ENCODE measurements around the gene CENPX. TPM values are rescaled to one million over a fixed set of nuclear protein-coding genes. Genes with fewer than 3 reads are reported as not detected.

Gene CENPX
- total and polyA plus RNA-seq, 2 of the 13 experiments (the other 11 are each of a cell fraction or from before 2014, with no cell fraction given) = 92.7 to 170 TPM

DNA sequence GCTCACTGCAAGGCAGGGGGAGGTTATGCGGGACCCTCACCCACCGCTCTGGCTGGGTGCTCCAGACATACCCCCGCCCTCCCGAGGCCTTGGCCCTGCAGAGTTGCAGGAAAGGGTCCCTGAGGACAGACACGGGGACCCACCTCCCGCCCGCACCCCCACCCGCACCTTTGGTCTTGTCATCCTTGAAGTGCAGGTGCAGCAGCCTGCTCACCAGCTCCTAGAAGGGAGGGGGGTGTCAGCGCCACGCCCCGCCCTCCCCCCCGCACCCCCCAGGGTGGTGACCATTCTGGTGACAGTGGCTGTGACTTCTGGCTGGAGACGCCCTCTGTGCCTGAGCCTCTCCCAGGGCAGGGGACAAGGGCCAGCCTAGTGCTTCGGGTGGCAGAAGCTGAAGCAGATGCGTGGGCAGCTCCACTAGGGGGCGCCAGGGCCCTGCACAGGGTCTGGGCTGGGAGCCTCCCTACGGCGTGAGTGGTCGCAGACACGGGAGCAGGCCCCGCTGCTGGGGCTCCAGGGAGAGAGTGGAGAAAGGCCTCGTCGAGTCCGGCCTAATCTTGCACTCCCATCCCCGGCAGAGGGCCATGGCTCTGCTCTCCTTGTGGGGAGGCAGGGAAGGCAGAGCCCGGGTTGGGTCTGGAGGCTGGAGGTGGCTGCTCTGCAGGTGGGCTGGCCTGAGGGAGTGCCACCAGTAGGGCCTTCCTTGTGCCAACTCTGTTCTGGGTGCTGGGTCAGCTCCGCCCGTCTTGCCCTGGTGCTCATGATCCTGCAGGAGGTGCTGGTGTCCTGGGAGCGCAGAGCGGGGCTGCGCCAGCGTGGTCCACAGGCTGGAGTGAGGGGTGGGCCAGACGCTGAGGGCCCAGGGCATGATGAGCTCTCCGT is 2.7 kb downstream of the CENPX start (continued):
- TF ChIP-seq, protein P1, sequence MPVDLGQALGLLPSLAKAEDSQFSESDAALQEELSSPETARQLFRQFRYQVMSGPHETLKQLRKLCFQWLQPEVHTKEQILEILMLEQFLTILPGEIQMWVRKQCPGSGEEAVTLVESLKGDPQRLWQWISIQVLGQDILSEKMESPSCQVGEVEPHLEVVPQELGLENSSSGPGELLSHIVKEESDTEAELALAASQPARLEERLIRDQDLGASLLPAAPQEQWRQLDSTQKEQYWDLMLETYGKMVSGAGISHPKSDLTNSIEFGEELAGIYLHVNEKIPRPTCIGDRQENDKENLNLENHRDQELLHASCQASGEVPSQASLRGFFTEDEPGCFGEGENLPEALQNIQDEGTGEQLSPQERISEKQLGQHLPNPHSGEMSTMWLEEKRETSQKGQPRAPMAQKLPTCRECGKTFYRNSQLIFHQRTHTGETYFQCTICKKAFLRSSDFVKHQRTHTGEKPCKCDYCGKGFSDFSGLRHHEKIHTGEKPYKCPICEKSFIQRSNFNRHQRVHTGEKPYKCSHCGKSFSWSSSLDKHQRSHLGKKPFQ (CRISPR knock-in tag; IDR thresholded peaks at IDR 0.05; ENCODE audit: insufficient replicate concordance) = no peak
- TF ChIP-seq, protein P2, sequence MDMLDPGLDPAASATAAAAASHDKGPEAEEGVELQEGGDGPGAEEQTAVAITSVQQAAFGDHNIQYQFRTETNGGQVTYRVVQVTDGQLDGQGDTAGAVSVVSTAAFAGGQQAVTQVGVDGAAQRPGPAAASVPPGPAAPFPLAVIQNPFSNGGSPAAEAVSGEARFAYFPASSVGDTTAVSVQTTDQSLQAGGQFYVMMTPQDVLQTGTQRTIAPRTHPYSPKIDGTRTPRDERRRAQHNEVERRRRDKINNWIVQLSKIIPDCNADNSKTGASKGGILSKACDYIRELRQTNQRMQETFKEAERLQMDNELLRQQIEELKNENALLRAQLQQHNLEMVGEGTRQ (IDR thresholded peaks at IDR 0.05; ENCODE audit: low read depth, low read length) = no peak
- TF ChIP-seq, protein P2 (CRISPR knock-in tag; IDR thresholded peaks at IDR 0.05; ENCODE audit: borderline replicate concordance) = no peak
- no peak for TF ChIP-seq ZNF615 (CRISPR knock-in tag; IDR thresholded peaks at IDR 0.05; ENCODE audit: borderline replicate concordance)
- TF ChIP-seq TCF12 (IDR thresholded peaks at IDR 0.05) = no peak
- TF ChIP-seq TCF12 (CRISPR knock-in tag; IDR thresholded peaks at IDR 0.05) = no peak; the same call in 1 of the 2 replicates
- TF ChIP-seq ZNF605 (CRISPR knock-in tag; IDR thresholded peaks at IDR 0.05) = no peak
- TF ChIP-seq, protein P3, sequence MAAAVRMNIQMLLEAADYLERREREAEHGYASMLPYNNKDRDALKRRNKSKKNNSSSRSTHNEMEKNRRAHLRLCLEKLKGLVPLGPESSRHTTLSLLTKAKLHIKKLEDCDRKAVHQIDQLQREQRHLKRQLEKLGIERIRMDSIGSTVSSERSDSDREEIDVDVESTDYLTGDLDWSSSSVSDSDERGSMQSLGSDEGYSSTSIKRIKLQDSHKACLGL (CRISPR knock-in tag; IDR thresholded peaks at IDR 0.05) = peak; percentile 68; the same call in 1 of the 2 replicates
- TF ChIP-seq REL (CRISPR knock-in tag; conservative IDR thresholded peaks at IDR 0.05) = 0 out of 2 replicates have a peak, but pooled peaks have one; percentile 25
- TF ChIP-seq ZNF749 (CRISPR knock-in tag; IDR thresholded peaks at IDR 0.05; ENCODE audit: borderline replicate concordance) = no peak
- peak; percentile 67 for TF ChIP-seq ZSCAN25 (CRISPR knock-in tag; IDR thresholded peaks at IDR 0.05)
- no peak for TF ChIP-seq GZF1 (CRISPR knock-in tag; IDR thresholded peaks at IDR 0.05)
- TF ChIP-seq ZNF746 (CRISPR knock-in tag; IDR thresholded peaks at IDR 0.05) = no peak
- no peak for TF ChIP-seq ZFP1 (CRISPR knock-in tag; IDR thresholded peaks at IDR 0.05)
- TF ChIP-seq ATAD3A (CRISPR knock-in tag; IDR thresholded peaks at IDR 0.05) = no peak
- no peak for TF ChIP-seq ZZZ3 (CRISPR knock-in tag; IDR thresholded peaks at IDR 0.05; ENCODE audit: borderline replicate concordance)
- no peak for TF ChIP-seq ZNF430 (CRISPR knock-in tag; IDR thresholded peaks at IDR 0.05)
- TF ChIP-seq MIXL1 (CRISPR knock-in tag; IDR thresholded peaks at IDR 0.05) = no peak
- TF ChIP-seq ZNF841 (CRISPR knock-in tag; IDR thresholded peaks at IDR 0.05; ENCODE audit: borderline replicate concordance) = no peak
- no peak for TF ChIP-seq ZNF543 (CRISPR knock-in tag; IDR thresholded peaks at IDR 0.05)
- TF ChIP-seq, protein P4, sequence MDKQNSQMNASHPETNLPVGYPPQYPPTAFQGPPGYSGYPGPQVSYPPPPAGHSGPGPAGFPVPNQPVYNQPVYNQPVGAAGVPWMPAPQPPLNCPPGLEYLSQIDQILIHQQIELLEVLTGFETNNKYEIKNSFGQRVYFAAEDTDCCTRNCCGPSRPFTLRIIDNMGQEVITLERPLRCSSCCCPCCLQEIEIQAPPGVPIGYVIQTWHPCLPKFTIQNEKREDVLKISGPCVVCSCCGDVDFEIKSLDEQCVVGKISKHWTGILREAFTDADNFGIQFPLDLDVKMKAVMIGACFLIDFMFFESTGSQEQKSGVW (CRISPR knock-in tag; IDR thresholded peaks at IDR 0.05; ENCODE audit: borderline replicate concordance) = no peak
- no peak for TF ChIP-seq IRX3 (CRISPR knock-in tag; IDR thresholded peaks at IDR 0.05; ENCODE audit: borderline replicate concordance, low read depth)

Measured in HepG2 (cell line).